H9 (cell line): Measurements from ENCODE around the gene ATAD3C. TPM values are rescaled to one million over a fixed set of nuclear protein-coding genes. Genes with fewer than 3 reads are reported as not detected.

ENCODE experiments used
- DNase-seq: peaks from one replicate; pipeline ENCODE4 v3.0.0-alpha.2; 2017
- H2AFZ ChIP-seq: one replicate; pipeline ENCODE4 v1.6.1; 2013; ENCODE audit warnings: mild to moderate bottlenecking, low read length, control low read depth, moderate library complexity
- H2AK5ac ChIP-seq: 2 replicates; pipeline ENCODE4 v1.6.1; 2013; ENCODE audit warnings: low read length, control low read depth, mixed read lengths; ENCODE audit not compliant: insufficient read length
- H2BK120ac ChIP-seq: one replicate; pipeline ENCODE4 v1.6.1; 2013; ENCODE audit warnings: low read depth, mild to moderate bottlenecking, low read length, control low read depth, inconsistent platforms; ENCODE audit not compliant: poor library complexity, severe bottlenecking
- H2BK12ac ChIP-seq: 2 replicates; pipeline ENCODE4 v1.6.1; 2013; ENCODE audit warnings: low read length, control low read depth, mixed read lengths, low read depth; ENCODE audit not compliant: insufficient read length
- H2BK15ac ChIP-seq: 2 replicates; pipeline ENCODE4 v1.6.1; 2013; ENCODE audit warnings: low read depth, low read length, control low read depth
- H2BK20ac ChIP-seq: one replicate; pipeline ENCODE4 v1.6.1; 2013; ENCODE audit warnings: low read depth, mild to moderate bottlenecking, low read length, control low read depth, inconsistent platforms; ENCODE audit not compliant: poor library complexity, severe bottlenecking
- H2BK5ac ChIP-seq: 2 replicates; pipeline ENCODE4 v1.6.1; 2013; ENCODE audit warnings: low read length, control low read depth, mixed read lengths; ENCODE audit not compliant: insufficient read length
- H3K14ac ChIP-seq: 2 replicates; pipeline ENCODE4 v1.6.1; 2013; ENCODE audit warnings: low read length, control low read depth; ENCODE audit not compliant: insufficient read depth
- H3K18ac ChIP-seq: 2 replicates; pipeline ENCODE4 v1.6.1; 2013; ENCODE audit warnings: low read depth, mild to moderate bottlenecking, mixed read lengths, low read length, control low read depth; ENCODE audit not compliant: insufficient read length
- H3K23ac ChIP-seq: 2 replicates; pipeline ENCODE4 v1.6.1; 2013; ENCODE audit warnings: low read length, control low read depth, mixed read lengths, low read depth; ENCODE audit not compliant: insufficient read length
- H3K23me2 ChIP-seq: 2 replicates; pipeline ENCODE4 v1.6.1; 2013; ENCODE audit warnings: low read depth, mild to moderate bottlenecking, mixed read lengths, low read length, control low read depth; ENCODE audit not compliant: insufficient read length, poor library complexity, severe bottlenecking
- H3K27ac ChIP-seq: 2 replicates; pipeline ENCODE4 v1.5.1; 2013; ENCODE audit warnings: low read length, control low read depth, mixed read lengths, low read depth; ENCODE audit not compliant: insufficient read length
- H3K27me3 ChIP-seq: 2 replicates; pipeline ENCODE4 v1.6.1; 2013; ENCODE audit warnings: low read length, control low read depth, inconsistent platforms; ENCODE audit not compliant: insufficient read depth
- H3K4ac ChIP-seq: 2 replicates; pipeline ENCODE4 v1.6.1; 2013; ENCODE audit warnings: low read depth, mild to moderate bottlenecking, control low read depth, inconsistent platforms, low read length, moderate library complexity
- H3K4me1 ChIP-seq: 2 replicates; pipeline ENCODE4 v1.6.1; 2013; ENCODE audit warnings: low read length, control low read depth, inconsistent platforms; ENCODE audit not compliant: insufficient read depth
- H3K4me2 ChIP-seq: 2 replicates; pipeline ENCODE4 v1.6.1; 2013; ENCODE audit warnings: low read length, control low read depth, mixed read lengths; ENCODE audit not compliant: insufficient read length, insufficient read depth
- H3K56ac ChIP-seq: 2 replicates; pipeline ENCODE4 v1.6.1; 2013; ENCODE audit warnings: low read depth, mild to moderate bottlenecking, mixed read lengths, low read length, control low read depth; ENCODE audit not compliant: insufficient read length
- H3K79me1 ChIP-seq: 2 replicates; pipeline ENCODE4 v1.6.1; 2013; ENCODE audit warnings: low read depth, mild to moderate bottlenecking, moderate library complexity, low read length, control low read depth, inconsistent platforms; ENCODE audit not compliant: insufficient read depth, poor library complexity, severe bottlenecking
- H3K79me2 ChIP-seq: 2 replicates; pipeline ENCODE4 v1.6.1; 2013; ENCODE audit warnings: low read length, control low read depth, inconsistent platforms; ENCODE audit not compliant: insufficient read depth
- H3K9ac ChIP-seq: 2 replicates; pipeline ENCODE4 v1.6.1; 2013; ENCODE audit warnings: low read length, control low read depth, mixed read lengths; ENCODE audit not compliant: insufficient read length; ENCODE audit errors: extremely low read depth
- H3K9me3 ChIP-seq: one replicate; pipeline ENCODE4 v1.6.1; 2013; ENCODE audit warnings: low read depth, low read length, inconsistent platforms; ENCODE audit not compliant: control insufficient read depth
- H3T11ph ChIP-seq: one replicate; pipeline ENCODE4 v1.6.1; 2013; ENCODE audit warnings: mild to moderate bottlenecking, low read length, control low read depth, inconsistent platforms
- H4K20me1 ChIP-seq: one replicate; pipeline ENCODE4 v1.6.1; 2013; ENCODE audit not compliant: control insufficient read depth, insufficient read length, insufficient read depth
- H4K5ac ChIP-seq: 2 replicates; pipeline ENCODE4 v1.6.1; 2013; ENCODE audit warnings: low read depth, mild to moderate bottlenecking, mixed read lengths, low read length, control low read depth; ENCODE audit not compliant: insufficient read length
- H4K8ac ChIP-seq: replicated peaks from 2 replicates; pipeline ENCODE4 v1.6.1; 2013; ENCODE audit warnings: low read length, control low read depth, mixed read lengths, low read depth; ENCODE audit not compliant: insufficient read length
- H4K91ac ChIP-seq: 2 replicates; pipeline ENCODE4 v1.6.1; 2013; ENCODE audit warnings: low read depth, mild to moderate bottlenecking, moderate library complexity, mixed read lengths, low read length, control low read depth; ENCODE audit not compliant: insufficient read length
- H3K27ac Mint-ChIP-seq, 3 experiments: 2 replicates in 2 of 3; 3 replicates in 1 of 3; pipeline ENCODE4 v1.8.0; 2020 to 2021; ENCODE audit warnings: mixed read lengths in 3 of 3, mild to moderate bottlenecking in 1 of 3, moderate library complexity in 1 of 3
- H3K27me3 Mint-ChIP-seq: 2 replicates; pipeline ENCODE4 v1.8.0; 2021; ENCODE audit warnings: low read depth, mild to moderate bottlenecking, moderate library complexity, mixed read lengths
- H3K36me3 Mint-ChIP-seq, 3 experiments: 2 replicates in 2 of 3; 3 replicates in 1 of 3; pipeline ENCODE4 v1.8.0; 2020 to 2021; ENCODE audit warnings: low read depth in 3 of 3, mixed read lengths in 3 of 3; ENCODE audit not compliant: insufficient read depth in 1 of 3
- H3K4me1 Mint-ChIP-seq, 2 experiments: 2 replicates each; pipeline ENCODE4 v1.8.0; 2020; ENCODE audit warnings: mixed read lengths in 2 of 2
- H3K4me3 Mint-ChIP-seq, 2 experiments: 2 replicates in 1 of 2; 3 replicates in 1 of 2; pipeline ENCODE4 v1.8.0; 2020 to 2021; ENCODE audit warnings: mild to moderate bottlenecking in 2 of 2, mixed read lengths in 2 of 2, moderate library complexity in 1 of 2
- H3K9me3 Mint-ChIP-seq, 2 experiments: 2 replicates in 1 of 2; 3 replicates in 1 of 2; pipeline ENCODE4 v1.8.0; 2020; ENCODE audit warnings: mild to moderate bottlenecking in 2 of 2, mixed read lengths in 2 of 2, moderate library complexity in 1 of 2
- WGBS: extraction: QIAGEN DNeasy Blood & Tissue Kit; methylation state at CpG from one replicate; pipeline ENCODE4 v1.1.7; 2013; ENCODE audit warnings: missing lambda C conversion rate, low lambda C conversion rate, mixed read lengths; ENCODE audit not compliant: insufficient read length; ENCODE audit errors: extremely low coverage; 5-methylcytosine and 5-hydroxymethylcytosine counted together
- long read RNA-seq: library from polyadenylated mRNA; unstranded; transcript quantifications from one replicate; pipeline ENCODE4 v2.0.0, GENCODE V29; 2020
- total RNA-seq: library from RNA; stranded (reverse); gene quantifications from 2 replicates; pipeline ENCODE4 v1.2.1, GENCODE V29; 2021
- TF ChIP-seq, protein P1 (sequence below): fragments of 200-600 bp; sonication (generic); conservative IDR thresholded peaks from 3 replicates; pipeline ENCODE4 v1.8.0; 2021; ENCODE audit warnings: antibody characterized with exemption, mild to moderate bottlenecking

Gene ATAD3C, protein sequence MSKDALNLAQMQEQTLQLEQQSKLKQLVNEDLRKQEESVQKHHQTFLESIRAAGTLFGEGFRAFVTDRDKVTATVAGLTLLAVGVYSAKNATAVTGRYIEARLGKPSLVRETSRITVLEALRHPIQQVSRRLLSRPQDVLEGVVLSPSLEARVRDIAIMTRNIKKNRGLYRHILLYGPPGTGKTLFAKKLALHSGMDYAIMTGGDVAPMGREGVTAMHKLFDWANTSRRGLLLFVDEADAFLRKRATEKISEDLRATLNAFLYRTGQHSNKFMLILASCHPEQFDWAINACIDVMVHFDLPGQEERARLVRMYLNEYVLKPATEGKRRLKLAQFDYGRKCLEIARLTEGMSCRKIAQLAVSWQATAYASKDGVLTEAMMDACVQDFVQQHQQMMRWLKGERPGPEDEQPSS
- total RNA-seq: 7.5 and 7.7 TPM in 2 replicates
- long read RNA-seq, partial matches to known transcripts: 2 of 6 reads
- long read RNA-seq, other reads (novel, unspliced or antisense): 2 of 6 reads

DNA sequence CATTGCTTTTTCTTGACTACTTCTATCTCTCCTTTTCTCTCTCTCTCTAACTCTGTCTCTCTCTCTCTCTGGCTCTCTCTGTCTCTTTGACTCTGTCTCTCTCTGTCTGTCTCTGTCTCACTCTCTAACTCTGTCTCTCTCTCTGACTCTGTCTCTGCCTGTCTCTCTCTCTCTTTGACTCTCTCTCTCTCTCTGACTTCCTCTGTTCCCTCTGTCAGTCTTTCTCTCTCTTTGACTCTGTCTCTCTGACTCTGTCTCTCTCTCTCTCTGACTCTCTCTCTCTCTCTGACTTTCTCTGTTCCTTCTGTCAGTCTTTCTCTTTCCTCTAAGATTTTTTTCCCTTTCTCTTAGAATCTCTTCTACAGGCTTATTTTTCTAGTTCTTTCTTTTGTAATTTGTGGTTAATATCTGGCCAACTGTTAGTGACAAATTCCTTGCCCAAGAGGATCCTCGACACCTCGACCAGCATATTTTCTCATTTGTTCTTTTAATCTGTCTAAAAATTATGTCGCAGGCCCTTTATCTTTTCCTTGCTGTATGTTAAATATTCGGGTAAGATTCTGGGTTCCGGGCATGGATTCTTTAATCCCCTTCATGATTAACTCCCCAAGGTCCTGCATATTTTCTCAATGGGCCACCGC, at the start of gene ATAD3C:
TSS of gene ATAD3C (plus strand) at position 591 of the 641 bp plus-strand sequence. CDS start 995 bp downstream, outside the sequence.
- Histone ChIP-seq H3K79me1 (no peaks in the 10 kb centered on the region), H4K5ac (no peak within 1 kb of the TSS), H4K8ac (no peak within 1 kb of the TSS), H2BK12ac (no peak within 1 kb of the TSS), H2BK120ac (no peak within 1 kb of the TSS), H3K27ac (no peak within 1 kb of the TSS), H3K27me3 (no peaks in the 10 kb centered on the region), H3K4ac (no peak within 1 kb of the TSS), H2BK20ac (no peak within 1 kb of the TSS), H3T11ph (no peak within 1 kb of the TSS), H2BK15ac (no peak within 1 kb of the TSS), H4K20me1 (no peaks in the 10 kb centered on the region), H3K4me2 (no peak within 1 kb of the TSS), H3K4me1 (no peaks in the 10 kb centered on the region), H3K23ac (no peak within 1 kb of the TSS), H3K56ac (no peak within 1 kb of the TSS), H2BK5ac (no peak within 1 kb of the TSS), H2AFZ (no peak within 1 kb of the TSS), H4K91ac (no peak within 1 kb of the TSS), H2AK5ac (no peak within 1 kb of the TSS), H3K18ac (no peak within 1 kb of the TSS), H3K14ac (no peak within 1 kb of the TSS), H3K9ac (no peak within 1 kb of the TSS), H3K9me3 (no peaks in the 10 kb centered on the region), H3K79me2 (no peaks in the 10 kb centered on the region), H3K23me2 (no peaks in the 10 kb centered on the region)
- DNase-seq: no peak
- H3K4me3 Mint-ChIP-seq: no peak within 1 kb of the TSS; a peak in 1 of 5 replicates
- no CpG with 5 or more reads among the region's 6 CpGs for WGBS
- H3K36me3 Mint-ChIP-seq: no peaks in the 10 kb centered on the region
- TF ChIP-seq, protein P1, sequence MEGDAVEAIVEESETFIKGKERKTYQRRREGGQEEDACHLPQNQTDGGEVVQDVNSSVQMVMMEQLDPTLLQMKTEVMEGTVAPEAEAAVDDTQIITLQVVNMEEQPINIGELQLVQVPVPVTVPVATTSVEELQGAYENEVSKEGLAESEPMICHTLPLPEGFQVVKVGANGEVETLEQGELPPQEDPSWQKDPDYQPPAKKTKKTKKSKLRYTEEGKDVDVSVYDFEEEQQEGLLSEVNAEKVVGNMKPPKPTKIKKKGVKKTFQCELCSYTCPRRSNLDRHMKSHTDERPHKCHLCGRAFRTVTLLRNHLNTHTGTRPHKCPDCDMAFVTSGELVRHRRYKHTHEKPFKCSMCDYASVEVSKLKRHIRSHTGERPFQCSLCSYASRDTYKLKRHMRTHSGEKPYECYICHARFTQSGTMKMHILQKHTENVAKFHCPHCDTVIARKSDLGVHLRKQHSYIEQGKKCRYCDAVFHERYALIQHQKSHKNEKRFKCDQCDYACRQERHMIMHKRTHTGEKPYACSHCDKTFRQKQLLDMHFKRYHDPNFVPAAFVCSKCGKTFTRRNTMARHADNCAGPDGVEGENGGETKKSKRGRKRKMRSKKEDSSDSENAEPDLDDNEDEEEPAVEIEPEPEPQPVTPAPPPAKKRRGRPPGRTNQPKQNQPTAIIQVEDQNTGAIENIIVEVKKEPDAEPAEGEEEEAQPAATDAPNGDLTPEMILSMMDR: no peak
- peak within 1 kb of the TSS in 1 of 3 experiments; percentile 0; a peak in 2 of 7 replicates for H3K27ac Mint-ChIP-seq
- H3K9me3 Mint-ChIP-seq: no peaks in the 10 kb centered on the region
- H3K27me3 Mint-ChIP-seq: peaks cover 6% of the 10 kb centered on the region
- no peaks in the 10 kb centered on the region for H3K4me1 Mint-ChIP-seq
